K562 (cell line): ENCODE measurements around the gene FGR. TPM values are rescaled to one million over a fixed set of nuclear protein-coding genes. Genes with fewer than 3 reads are reported as not detected.

Experiments
- ATAC-seq: fragments of 200-7000 bp; cut with Tn5 transposase; 3 replicates; pipeline ENCODE4 v1.9.1; 2020; ENCODE audit warnings: moderate library complexity
- BruUV-seq: library from RNA; stranded (reverse); fragments of 400-500 nt; replicated peaks from 2 replicates; lab custom pipeline; 2021; lab: Mats Ljungman, UMichigan
- CTCF ChIA-PET: fragments of 300-600 bp; formaldehyde crosslinking; extraction: SDS; loops from one replicate; lab custom pipeline; 2021; ENCODE audit warnings: low intra/inter-chr PET ratio; lab: Yijun Ruan, JAX
- POLR2A ChIA-PET: fragments of 300-600, 350-650 bp; sonication (Branson Sonifier 250); formaldehyde crosslinking; extraction: SDS; loops from one replicate; lab custom pipeline; 2021; ENCODE audit warnings: antibody characterized with exemption, inconsistent platforms; lab: Yijun Ruan, JAX
- DNase-seq, 4 experiments: peaks; one replicate each; pipeline versions ENCODE4 v3.0.0 to v3.0.0-alpha.2; 2011 to 2018; ENCODE audit warnings: low spot score in 3 of 4, mixed read lengths in 3 of 4; ENCODE audit errors: extremely low read depth in 1 of 4
- FAIRE-seq: peaks from 2 replicates; lab custom pipeline; 2011; peaks lifted over from hg19 to GRCh38; lab: Jason Lieb, UNC
- H2AFZ ChIP-seq: 2 replicates; pipeline ENCODE4 v1.6.0; 2011; ENCODE audit warnings: low read depth, low read length, control low read depth, inconsistent platforms
- H3K27ac ChIP-seq: fragments of 200-600 bp; 3 replicates; pipeline ENCODE4 v1.8.0; 2011; ENCODE audit warnings: low read depth, mild to moderate bottlenecking, control low read depth, inconsistent platforms, low read length, moderate library complexity, mixed read lengths; ENCODE audit errors: extremely low read depth
- H3K27me3 ChIP-seq, 2 experiments: fragments of 300-600 bp in 1 of 2; 2 replicates in 1 of 2; 3 replicates in 1 of 2; pipeline versions ENCODE4 v1.6.0 to v1.8.0; 2011; ENCODE audit warnings: inconsistent platforms in 2 of 2, low read length in 2 of 2, mild to moderate bottlenecking in 1 of 2, mixed read lengths in 1 of 2, moderate library complexity in 1 of 2; ENCODE audit not compliant: control insufficient read depth in 2 of 2, insufficient read depth in 2 of 2
- H3K36me3 ChIP-seq: fragments of 300-600 bp; 3 replicates; pipeline ENCODE4 v1.8.0; 2011; ENCODE audit warnings: mild to moderate bottlenecking, low read length, inconsistent platforms; ENCODE audit not compliant: control insufficient read depth, insufficient read depth
- H3K4me1 ChIP-seq, 2 experiments: fragments of 200-600 bp in 1 of 2; replicated peaks in 1 of 2; 2 replicates in 1 of 2; 3 replicates in 1 of 2; pipeline versions ENCODE4 v1.5.1 to v1.8.0; 2011; ENCODE audit warnings: inconsistent platforms in 2 of 2, low read length in 2 of 2, mild to moderate bottlenecking in 1 of 2, mixed read lengths in 1 of 2, moderate library complexity in 1 of 2; ENCODE audit not compliant: control insufficient read depth in 2 of 2, insufficient read depth in 2 of 2
- H3K4me2 ChIP-seq: 2 replicates; pipeline ENCODE4 v1.6.1; 2011; ENCODE audit warnings: low read length, control low read depth, inconsistent platforms, mixed read lengths; ENCODE audit not compliant: insufficient read depth
- H3K4me3 ChIP-seq: fragments of 200-600 bp; sonication (generic), shearing (Covaris generic); 2 replicates; pipeline ENCODE4 v1.5.1; 2016; ENCODE audit warnings: control low read depth, inconsistent platforms
- H3K79me2 ChIP-seq: fragments of 200-600 bp; 3 replicates; pipeline ENCODE4 v1.8.0; 2011; ENCODE audit warnings: low read length, inconsistent platforms; ENCODE audit not compliant: control insufficient read depth, insufficient read depth
- H3K9ac ChIP-seq, 2 experiments: 2 replicates each; pipeline versions ENCODE4 v1.6.0 to v1.6.1; 2011; ENCODE audit warnings: low read depth in 2 of 2, low read length in 2 of 2, control low read depth in 1 of 2, inconsistent platforms in 1 of 2, mild to moderate bottlenecking in 1 of 2, mixed read lengths in 1 of 2; ENCODE audit not compliant: insufficient read depth in 1 of 2
- H3K9me1 ChIP-seq: one replicate; pipeline ENCODE4 v1.6.0; 2011; ENCODE audit warnings: inconsistent platforms, mild to moderate bottlenecking, low read length, moderate library complexity; ENCODE audit not compliant: control insufficient read depth, insufficient read depth
- H3K9me3 ChIP-seq: replicated peaks from 2 replicates; pipeline ENCODE4 v1.5.1; 2011; ENCODE audit warnings: low read depth, low read length, inconsistent platforms; ENCODE audit not compliant: control insufficient read depth, insufficient read depth
- H4K20me1 ChIP-seq: replicated peaks from 2 replicates; pipeline ENCODE4 v1.6.1; 2011; ENCODE audit warnings: low read length, inconsistent platforms, mixed read lengths; ENCODE audit not compliant: control insufficient read depth, insufficient read depth
- ARID1B ChIP-seq: fragments of 450-650 bp; IDR thresholded peaks from 2 replicates; pipeline ENCODE4 v1.6.1; 2016; ENCODE audit warnings: antibody characterized with exemption, mild to moderate bottlenecking, inconsistent platforms
- GTF2E2 ChIP-seq: fragments of 200-800 bp; sonication (Bioruptor generic); IDR thresholded peaks from 2 replicates; pipeline ENCODE4 v1.6.1; 2016; ENCODE audit warnings: missing genetic modification characterization, missing compliant biosample characterization
- HMG20B ChIP-seq: fragments of 250-450 bp; sonication (Bioruptor Pico); IDR thresholded peaks from 2 replicates; pipeline ENCODE4 v1.5.0; 2021; ENCODE audit warnings: mild to moderate bottlenecking
- SMAD1 ChIP-seq: fragments of 150-350 bp; IDR thresholded peaks from 2 replicates; pipeline ENCODE4 v1.6.1; 2014; ENCODE audit warnings: low read length, low read depth; ENCODE audit not compliant: partially characterized antibody
- ZNF224 ChIP-seq: sonication (generic); formaldehyde crosslinking; IDR thresholded peaks from 2 replicates; pipeline ENCODE4 v1.8.0; 2022; ENCODE audit warnings: mild to moderate bottlenecking, missing genetic modification reagents
- ZNF263 ChIP-seq: sonication (generic); formaldehyde crosslinking; IDR thresholded peaks from 2 replicates; pipeline ENCODE4 v1.8.0; 2022; ENCODE audit warnings: mild to moderate bottlenecking, missing genetic modification reagents, borderline replicate concordance
- WGBS: fragments of 100-300 bp; shearing (Covaris generic); methylation state at CpG from one replicate; pipeline ENCODE4 v1.1.6; 2016; ENCODE audit warnings: low coverage, mixed read lengths; ENCODE audit not compliant: insufficient coverage; ENCODE audit errors: missing lambda C conversion rate; 5-methylcytosine and 5-hydroxymethylcytosine counted together
- in situ Hi-C: fragments of 300-500 bp; cut with MboI; formaldehyde crosslinking; loops from 4 replicates; pipeline ENCODE4 v1.15.0; 2018; ENCODE audit warnings: inconsistent platforms, mixed read lengths
- intact Hi-C: fragments of 100-400 bp; cut with micrococcal nuclease; formaldehyde crosslinking; loops from 2 replicates; pipeline ENCODE4 v1.14.2; 2022
- polyA plus RNA-seq, 8 experiments: library from polyadenylated mRNA; depleted of rRNA in 4 of 8; stranded (reverse) in 5 of 8; unstranded in 3 of 8; fragments of >200 nt; fragmentation: Nextera tagmentation in 2 of 8; fragmentation: Illumina TruSeq in 1 of 8; extraction: Ambion mirVana in 2 of 8; extraction: Trizol in 1 of 8; gene quantifications; 2 replicates each; pipeline versions ENCODE4 v1.2.1 to v1.2.3, GENCODE V29; 2011 to 2014; ENCODE audit warnings: inconsistent platforms in 1 of 8, missing spikeins in 1 of 8
- total RNA-seq, 7 experiments: library from RNA; depleted of rRNA in 6 of 7; stranded (reverse); fragments of >200 nt in 6 of 7; fragmentation: Illumina TruSeq in 2 of 7; extraction: Trizol in 2 of 7; gene quantifications; 2 replicates each; pipeline versions ENCODE4 v1.2.1 to v1.2.3, GENCODE V29; 2011 to 2021; ENCODE audit warnings: low replicate concordance in 1 of 7
- TF ChIP-seq, protein P1 (sequence below): fragments of 450-650 bp; IDR thresholded peaks from 2 replicates; pipeline ENCODE4 v1.6.1; 2016; ENCODE audit warnings: mild to moderate bottlenecking, moderate library complexity

The FGR gene
- total and polyA plus RNA-seq, 9 of the 15 experiments (the other 6 are each of a cell fraction or from before 2014, with no cell fraction given): 0.04 to 0.11 TPM; not detected in 7

DNA sequence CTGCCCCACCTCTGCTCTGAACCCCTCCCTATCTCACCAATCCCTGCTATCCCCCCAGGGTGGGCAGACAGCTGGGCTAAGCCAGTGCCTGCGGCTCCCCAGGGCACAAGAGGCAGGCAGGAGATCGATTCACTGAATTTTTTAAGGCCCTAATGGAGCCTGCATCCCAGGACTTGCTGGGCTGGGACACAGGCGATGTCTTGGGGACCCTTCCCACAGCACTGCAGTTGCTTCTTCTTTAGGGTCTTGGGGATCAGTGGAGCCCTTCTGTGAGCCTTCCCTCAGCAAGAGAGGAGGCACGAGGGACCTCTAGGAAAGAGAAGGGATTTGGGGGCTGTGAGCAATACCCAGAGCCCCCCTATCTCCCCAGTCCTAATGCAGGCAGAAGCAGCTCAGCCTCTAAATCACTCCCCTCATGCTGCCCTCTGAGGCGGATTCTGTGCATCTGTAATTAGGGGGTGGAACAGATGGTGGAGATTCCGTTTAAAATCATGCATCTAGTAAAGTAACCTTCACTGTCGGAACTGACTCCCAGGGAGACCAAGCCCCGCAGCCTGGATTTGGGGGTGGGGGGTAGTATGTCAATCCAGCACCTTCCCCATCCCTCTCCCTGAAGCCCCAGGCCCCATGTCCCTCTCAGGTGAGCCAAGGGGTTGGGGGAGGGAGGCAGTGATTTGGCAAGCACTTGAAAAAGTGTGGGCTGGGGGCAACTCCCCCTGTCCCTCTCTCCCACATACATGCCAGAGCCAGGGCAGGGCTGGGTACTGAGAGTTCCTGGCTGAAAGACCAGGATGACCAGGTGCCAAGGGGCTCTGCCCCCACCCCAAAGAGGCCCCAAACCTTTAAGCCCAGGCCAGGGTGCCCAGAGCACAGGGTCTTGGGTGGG, 41.1 kb downstream of the FGR start (continued):
- no peak for TF ChIP-seq ZNF263 (CRISPR knock-in tag)
- TF ChIP-seq ARID1B: no peak
- TF ChIP-seq GTF2E2 (tag): no peak
- no peak for TF ChIP-seq HMG20B (CRISPR knock-in tag)
- TF ChIP-seq, all 486 proteins: peak for 0

DNA sequence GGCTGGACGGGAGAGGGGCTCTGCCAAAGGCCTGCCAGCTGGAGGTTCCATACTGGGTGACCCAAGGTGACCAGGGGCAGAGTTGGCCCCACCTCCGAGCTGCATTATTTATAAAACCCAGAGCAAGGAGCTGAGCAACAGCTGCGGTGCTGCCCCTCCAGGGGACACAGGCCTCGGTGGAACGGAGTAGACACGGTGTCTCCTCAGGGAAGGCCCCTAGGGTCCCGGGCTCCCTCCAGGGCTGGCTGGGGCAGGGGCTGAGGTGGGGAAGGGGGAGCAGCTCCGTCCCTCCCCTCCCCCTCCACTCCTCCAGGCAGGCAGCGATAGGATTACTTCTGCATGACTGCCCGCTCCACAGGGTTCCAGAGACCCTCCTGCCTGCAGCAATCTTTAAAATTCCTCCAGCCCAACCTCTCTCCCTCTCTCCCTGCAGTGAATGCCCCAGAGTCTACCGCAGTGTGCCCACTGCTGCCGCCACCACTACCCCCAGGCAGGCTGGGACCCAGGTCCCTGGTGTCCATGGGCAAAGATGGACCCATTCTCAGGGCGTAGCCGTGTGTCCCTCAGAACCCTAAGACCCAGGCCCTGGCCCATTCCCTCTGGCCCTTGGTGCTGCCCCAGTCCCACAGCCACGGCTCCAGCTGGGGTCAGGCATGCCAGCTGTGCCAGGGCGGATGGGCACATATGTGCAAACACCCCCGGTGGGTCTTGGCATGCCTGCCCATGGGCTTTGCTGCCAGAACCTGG, 41.9 kb downstream of the FGR start:
- intact Hi-C loops (no loop called here), in situ Hi-C loops (no loop called here)
- no TSS peak for BruUV-seq
- DNase-seq (no peak), FAIRE-seq (no peak), ATAC-seq (no peak)
- H3K36me3 ChIP-seq: peaks cover 55% of the 10 kb centered on the region; the same call in 2 of the 3 replicates
- POLR2A ChIA-PET: interaction anchor here (1.0 to 4.5 kb wide), 2 partner anchors 8 to 18 kb away, joined by 3 to 28 read pairs; no protein-coding TSS in a partner anchor
- no peaks in the 10 kb centered on the region for H3K27me3 ChIP-seq
- peaks cover 30 to 74% of the 10 kb centered on the region in 2 experiments for H3K4me1 ChIP-seq
- H3K9me3 ChIP-seq: no peaks in the 10 kb centered on the region
- peaks cover 13% of the 10 kb centered on the region for H3K9me1 ChIP-seq
- peaks cover 71% of the 10 kb centered on the region for H3K79me2 ChIP-seq
- peaks cover 55% of the 10 kb centered on the region for H4K20me1 ChIP-seq
- CTCF ChIA-PET: no interaction called here
- no peak overlapping the region for H3K4me3 ChIP-seq
- no peak overlapping the region for H3K4me2 ChIP-seq
- no peak overlapping the region for H2AFZ ChIP-seq
- WGBS: 85% methylated on average over 14 of the region's 17 CpGs
- H3K27ac ChIP-seq: no peak overlapping the region
- peak overlapping the region in 1 of 2 experiments; percentile 66; a peak in 2 of 4 replicates for H3K9ac ChIP-seq
- TF ChIP-seq ZNF224 (CRISPR knock-in tag) (no peak), SMAD1 (no peak)
- TF ChIP-seq, protein P1, sequence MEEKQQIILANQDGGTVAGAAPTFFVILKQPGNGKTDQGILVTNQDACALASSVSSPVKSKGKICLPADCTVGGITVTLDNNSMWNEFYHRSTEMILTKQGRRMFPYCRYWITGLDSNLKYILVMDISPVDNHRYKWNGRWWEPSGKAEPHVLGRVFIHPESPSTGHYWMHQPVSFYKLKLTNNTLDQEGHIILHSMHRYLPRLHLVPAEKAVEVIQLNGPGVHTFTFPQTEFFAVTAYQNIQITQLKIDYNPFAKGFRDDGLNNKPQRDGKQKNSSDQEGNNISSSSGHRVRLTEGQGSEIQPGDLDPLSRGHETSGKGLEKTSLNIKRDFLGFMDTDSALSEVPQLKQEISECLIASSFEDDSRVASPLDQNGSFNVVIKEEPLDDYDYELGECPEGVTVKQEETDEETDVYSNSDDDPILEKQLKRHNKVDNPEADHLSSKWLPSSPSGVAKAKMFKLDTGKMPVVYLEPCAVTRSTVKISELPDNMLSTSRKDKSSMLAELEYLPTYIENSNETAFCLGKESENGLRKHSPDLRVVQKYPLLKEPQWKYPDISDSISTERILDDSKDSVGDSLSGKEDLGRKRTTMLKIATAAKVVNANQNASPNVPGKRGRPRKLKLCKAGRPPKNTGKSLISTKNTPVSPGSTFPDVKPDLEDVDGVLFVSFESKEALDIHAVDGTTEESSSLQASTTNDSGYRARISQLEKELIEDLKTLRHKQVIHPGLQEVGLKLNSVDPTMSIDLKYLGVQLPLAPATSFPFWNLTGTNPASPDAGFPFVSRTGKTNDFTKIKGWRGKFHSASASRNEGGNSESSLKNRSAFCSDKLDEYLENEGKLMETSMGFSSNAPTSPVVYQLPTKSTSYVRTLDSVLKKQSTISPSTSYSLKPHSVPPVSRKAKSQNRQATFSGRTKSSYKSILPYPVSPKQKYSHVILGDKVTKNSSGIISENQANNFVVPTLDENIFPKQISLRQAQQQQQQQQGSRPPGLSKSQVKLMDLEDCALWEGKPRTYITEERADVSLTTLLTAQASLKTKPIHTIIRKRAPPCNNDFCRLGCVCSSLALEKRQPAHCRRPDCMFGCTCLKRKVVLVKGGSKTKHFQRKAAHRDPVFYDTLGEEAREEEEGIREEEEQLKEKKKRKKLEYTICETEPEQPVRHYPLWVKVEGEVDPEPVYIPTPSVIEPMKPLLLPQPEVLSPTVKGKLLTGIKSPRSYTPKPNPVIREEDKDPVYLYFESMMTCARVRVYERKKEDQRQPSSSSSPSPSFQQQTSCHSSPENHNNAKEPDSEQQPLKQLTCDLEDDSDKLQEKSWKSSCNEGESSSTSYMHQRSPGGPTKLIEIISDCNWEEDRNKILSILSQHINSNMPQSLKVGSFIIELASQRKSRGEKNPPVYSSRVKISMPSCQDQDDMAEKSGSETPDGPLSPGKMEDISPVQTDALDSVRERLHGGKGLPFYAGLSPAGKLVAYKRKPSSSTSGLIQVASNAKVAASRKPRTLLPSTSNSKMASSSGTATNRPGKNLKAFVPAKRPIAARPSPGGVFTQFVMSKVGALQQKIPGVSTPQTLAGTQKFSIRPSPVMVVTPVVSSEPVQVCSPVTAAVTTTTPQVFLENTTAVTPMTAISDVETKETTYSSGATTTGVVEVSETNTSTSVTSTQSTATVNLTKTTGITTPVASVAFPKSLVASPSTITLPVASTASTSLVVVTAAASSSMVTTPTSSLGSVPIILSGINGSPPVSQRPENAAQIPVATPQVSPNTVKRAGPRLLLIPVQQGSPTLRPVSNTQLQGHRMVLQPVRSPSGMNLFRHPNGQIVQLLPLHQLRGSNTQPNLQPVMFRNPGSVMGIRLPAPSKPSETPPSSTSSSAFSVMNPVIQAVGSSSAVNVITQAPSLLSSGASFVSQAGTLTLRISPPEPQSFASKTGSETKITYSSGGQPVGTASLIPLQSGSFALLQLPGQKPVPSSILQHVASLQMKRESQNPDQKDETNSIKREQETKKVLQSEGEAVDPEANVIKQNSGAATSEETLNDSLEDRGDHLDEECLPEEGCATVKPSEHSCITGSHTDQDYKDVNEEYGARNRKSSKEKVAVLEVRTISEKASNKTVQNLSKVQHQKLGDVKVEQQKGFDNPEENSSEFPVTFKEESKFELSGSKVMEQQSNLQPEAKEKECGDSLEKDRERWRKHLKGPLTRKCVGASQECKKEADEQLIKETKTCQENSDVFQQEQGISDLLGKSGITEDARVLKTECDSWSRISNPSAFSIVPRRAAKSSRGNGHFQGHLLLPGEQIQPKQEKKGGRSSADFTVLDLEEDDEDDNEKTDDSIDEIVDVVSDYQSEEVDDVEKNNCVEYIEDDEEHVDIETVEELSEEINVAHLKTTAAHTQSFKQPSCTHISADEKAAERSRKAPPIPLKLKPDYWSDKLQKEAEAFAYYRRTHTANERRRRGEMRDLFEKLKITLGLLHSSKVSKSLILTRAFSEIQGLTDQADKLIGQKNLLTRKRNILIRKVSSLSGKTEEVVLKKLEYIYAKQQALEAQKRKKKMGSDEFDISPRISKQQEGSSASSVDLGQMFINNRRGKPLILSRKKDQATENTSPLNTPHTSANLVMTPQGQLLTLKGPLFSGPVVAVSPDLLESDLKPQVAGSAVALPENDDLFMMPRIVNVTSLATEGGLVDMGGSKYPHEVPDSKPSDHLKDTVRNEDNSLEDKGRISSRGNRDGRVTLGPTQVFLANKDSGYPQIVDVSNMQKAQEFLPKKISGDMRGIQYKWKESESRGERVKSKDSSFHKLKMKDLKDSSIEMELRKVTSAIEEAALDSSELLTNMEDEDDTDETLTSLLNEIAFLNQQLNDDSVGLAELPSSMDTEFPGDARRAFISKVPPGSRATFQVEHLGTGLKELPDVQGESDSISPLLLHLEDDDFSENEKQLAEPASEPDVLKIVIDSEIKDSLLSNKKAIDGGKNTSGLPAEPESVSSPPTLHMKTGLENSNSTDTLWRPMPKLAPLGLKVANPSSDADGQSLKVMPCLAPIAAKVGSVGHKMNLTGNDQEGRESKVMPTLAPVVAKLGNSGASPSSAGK: no peak
